Uterus (tissue), 2 donors: ENCODE data around the gene BBS9.

Experiments used
- CTCF ChIP-seq, 4 experiments: fragments of 200-600 bp in 2 of 4; fragments of 450-650 bp in 2 of 4; sonication (generic) in 2 of 4; IDR thresholded peaks; one replicate each; pipeline ENCODE4 v1.5.1; 2016 to 2019; ENCODE audit warnings: antibody characterized with exemption in 4 of 4, mild to moderate bottlenecking in 2 of 4, moderate library complexity in 1 of 4
- POLR2A ChIP-seq, 2 donors: fragments of 450-650 bp; IDR thresholded peaks; one replicate each; pipeline ENCODE4 v1.6.1; 2016; ENCODE audit warnings: antibody characterized with exemption in 2 of 2, mild to moderate bottlenecking in 1 of 2, moderate library complexity in 1 of 2

DNA sequence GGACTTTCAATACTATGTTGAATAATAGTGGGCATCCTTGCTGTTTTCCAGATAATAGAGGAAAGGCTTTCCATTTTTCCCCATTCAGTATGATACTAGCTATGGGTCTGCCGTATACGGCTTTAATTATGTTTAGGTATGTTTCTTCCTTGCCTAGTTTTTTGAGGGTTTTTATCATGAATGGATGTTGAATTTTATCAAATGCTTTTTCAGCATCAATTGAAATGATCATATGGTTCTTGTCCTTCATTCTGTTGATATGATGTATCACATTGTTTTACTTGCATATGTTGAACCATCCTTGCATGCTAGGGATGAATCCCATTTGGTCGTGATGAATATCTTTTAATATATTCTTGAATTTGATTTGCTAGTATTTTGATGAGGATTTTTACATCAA, 11.0 kb upstream of the BBS9 start:
- TF ChIP-seq POLR2A (IDR thresholded peaks at IDR 0.05) (no peak), CTCF (IDR thresholded peaks at IDR 0.05) (no peak)
